HEK293 (cell line): ENCODE results near the gene MAP3K12.

Source experiments
- CTCF ChIA-PET: fragments of 350-600 bp; formaldehyde crosslinking; extraction: SDS; loops from one replicate; lab custom pipeline; 2021; ENCODE audit warnings: antibody characterized with exemption; lab: Yijun Ruan, JAX
- POLR2A ChIA-PET: fragments of 300-600 bp; formaldehyde crosslinking; extraction: SDS; loops from one replicate; lab custom pipeline; 2020; ENCODE audit warnings: antibody characterized with exemption, inconsistent platforms; lab: Yijun Ruan, JAX
- H3K27ac ChIP-seq: fragments of 200-500 bp; sonication (Bioruptor generic); 2 replicates; pipeline ENCODE4 v1.5.1; 2014; ENCODE audit warnings: low read depth, low read length, control low read depth, inconsistent platforms; ENCODE audit errors: extremely low read depth
- H3K36me3 ChIP-seq, 2 experiments: fragments of 200-500 bp in 1 of 2; sonication (Bioruptor generic) in 1 of 2; 1 replicate in 1 of 2; 2 replicates in 1 of 2; pipeline ENCODE4 v1.5.1; 2014 to 2017; ENCODE audit warnings: inconsistent platforms in 2 of 2, low read length in 2 of 2; ENCODE audit not compliant: control insufficient read depth in 2 of 2, insufficient read depth in 1 of 2
- H3K4me1 ChIP-seq: fragments of 200-500 bp; sonication (Bioruptor generic); 2 replicates; pipeline ENCODE4 v1.5.1; 2014; ENCODE audit warnings: mild to moderate bottlenecking, low read length, inconsistent platforms; ENCODE audit not compliant: control insufficient read depth, insufficient read depth
- H3K4me3 ChIP-seq: 2 replicates; pipeline ENCODE4 v1.5.1; 2011; ENCODE audit warnings: low read depth, mild to moderate bottlenecking, control low read depth, low read length, moderate library complexity
- H3K9me3 ChIP-seq: fragments of 200-500 bp; sonication (Bioruptor generic); 2 replicates; pipeline ENCODE4 v1.5.1; 2014; ENCODE audit warnings: low read depth, low read length, inconsistent platforms; ENCODE audit not compliant: control insufficient read depth, insufficient read depth
- BCL11B ChIP-seq: fragments of 450-650 bp; formaldehyde crosslinking; IDR thresholded peaks from 2 replicates; pipeline ENCODE4 v1.5.1; 2016; ENCODE audit warnings: low read depth, missing biosample characterization, missing genetic modification characterization
- EGR2 ChIP-seq: fragments of 450-650 bp; formaldehyde crosslinking; IDR thresholded peaks from 2 replicates; pipeline ENCODE4 v1.5.1; 2016; ENCODE audit warnings: low read depth, missing biosample characterization, missing genetic modification characterization
- GLI4 ChIP-seq: fragments of 450-650 bp; formaldehyde crosslinking; IDR thresholded peaks from 2 replicates; pipeline ENCODE4 v1.5.1; 2016; ENCODE audit warnings: missing biosample characterization, missing genetic modification characterization
- HOXC10 ChIP-seq: sonication (generic); formaldehyde crosslinking; IDR thresholded peaks from 2 replicates; pipeline ENCODE4 v1.8.1; 2023; ENCODE audit warnings: mild to moderate bottlenecking, missing genetic modification reagents
- KLF1 ChIP-seq: fragments of 450-650 bp; formaldehyde crosslinking; IDR thresholded peaks from 2 replicates; pipeline ENCODE4 v1.5.1; 2016; ENCODE audit warnings: missing biosample characterization, missing genetic modification characterization
- SP2 ChIP-seq: fragments of 450-650 bp; formaldehyde crosslinking; IDR thresholded peaks from 2 replicates; pipeline ENCODE4 v1.5.1; 2016; ENCODE audit warnings: missing biosample characterization, missing genetic modification characterization
- TCF7L2 ChIP-seq: IDR thresholded peaks from 2 replicates; pipeline ENCODE4 v1.6.1; 2011; ENCODE audit warnings: low read depth, mild to moderate bottlenecking, inconsistent platforms, low read length, moderate library complexity, borderline replicate concordance
- WT1 ChIP-seq: fragments of 450-650 bp; formaldehyde crosslinking; IDR thresholded peaks from 2 replicates; pipeline ENCODE4 v1.5.1; 2016; ENCODE audit warnings: missing biosample characterization, missing genetic modification characterization
- YY1 ChIP-seq: fragments of 450-650 bp; formaldehyde crosslinking; IDR thresholded peaks from 2 replicates; pipeline ENCODE4 v1.5.1; 2018; ENCODE audit warnings: missing biosample characterization, missing genetic modification characterization
- YY2 ChIP-seq: fragments of 450-650 bp; formaldehyde crosslinking; IDR thresholded peaks from 2 replicates; pipeline ENCODE4 v1.5.1; 2016; ENCODE audit warnings: missing biosample characterization, missing genetic modification characterization
- ZBTB21 ChIP-seq: fragments of 450-650 bp; formaldehyde crosslinking; IDR thresholded peaks from 2 replicates; pipeline ENCODE4 v1.5.1; 2017; ENCODE audit warnings: missing biosample characterization, missing genetic modification characterization
- ZNF16 ChIP-seq: fragments of 450-650 bp; formaldehyde crosslinking; IDR thresholded peaks from 2 replicates; pipeline ENCODE4 v1.5.1; 2016; ENCODE audit warnings: low read depth, missing biosample characterization, missing genetic modification characterization
- ZNF169 ChIP-seq: fragments of 450-650 bp; formaldehyde crosslinking; IDR thresholded peaks from 2 replicates; pipeline ENCODE4 v1.5.1; 2016; ENCODE audit warnings: missing biosample characterization, missing genetic modification characterization
- ZNF175 ChIP-seq: fragments of 450-650 bp; formaldehyde crosslinking; IDR thresholded peaks from 2 replicates; pipeline ENCODE4 v1.5.1; 2016; ENCODE audit warnings: missing biosample characterization, missing genetic modification characterization
- ZNF223 ChIP-seq: fragments of 450-650 bp; formaldehyde crosslinking; IDR thresholded peaks from 2 replicates; pipeline ENCODE4 v1.5.1; 2016; ENCODE audit warnings: missing biosample characterization, missing genetic modification characterization
- ZNF23 ChIP-seq: fragments of 450-650 bp; formaldehyde crosslinking; IDR thresholded peaks from 2 replicates; pipeline ENCODE4 v1.5.1; 2016; ENCODE audit warnings: missing biosample characterization, missing genetic modification characterization, borderline replicate concordance
- ZNF341 ChIP-seq: fragments of 450-650 bp; formaldehyde crosslinking; IDR thresholded peaks from 2 replicates; pipeline ENCODE4; 2016; ENCODE audit warnings: low read depth, missing biosample characterization, missing genetic modification characterization
- ZNF391 ChIP-seq: fragments of 450-650 bp; formaldehyde crosslinking; IDR thresholded peaks from 2 replicates; pipeline ENCODE4 v1.5.1; 2016; ENCODE audit warnings: low read depth, missing biosample characterization, missing genetic modification characterization, borderline replicate concordance
- ZNF433 ChIP-seq: fragments of 450-650 bp; formaldehyde crosslinking; IDR thresholded peaks from 2 replicates; pipeline ENCODE4 v1.5.1; 2016; ENCODE audit warnings: missing biosample characterization, missing genetic modification characterization, low read depth
- ZNF510 ChIP-seq: fragments of 450-650 bp; formaldehyde crosslinking; IDR thresholded peaks from 2 replicates; pipeline ENCODE4 v1.5.1; 2018; ENCODE audit warnings: mild to moderate bottlenecking, missing genetic modification characterization, missing biosample characterization; ENCODE audit not compliant: insufficient replicate concordance
- ZNF544 ChIP-seq: fragments of 450-650 bp; formaldehyde crosslinking; IDR thresholded peaks from 2 replicates; pipeline ENCODE4 v1.5.0; 2017; ENCODE audit warnings: missing biosample characterization, missing genetic modification characterization
- ZNF624 ChIP-seq: fragments of 450-650 bp; formaldehyde crosslinking; IDR thresholded peaks from 2 replicates; pipeline ENCODE4 v1.5.1; 2017; ENCODE audit warnings: missing biosample characterization, missing genetic modification characterization
- ZNF626 ChIP-seq: fragments of 450-650 bp; sonication (Bioruptor Pico); formaldehyde crosslinking; IDR thresholded peaks from 2 replicates; pipeline ENCODE4 v1.5.1; 2018; ENCODE audit warnings: missing biosample characterization, missing genetic modification characterization, inconsistent platforms
- ZNF701 ChIP-seq: fragments of 450-650 bp; formaldehyde crosslinking; IDR thresholded peaks from 2 replicates; pipeline ENCODE4 v1.5.1; 2016; ENCODE audit warnings: missing biosample characterization, missing genetic modification characterization
- ZNF747 ChIP-seq: fragments of 450-650 bp; formaldehyde crosslinking; IDR thresholded peaks from 2 replicates; pipeline ENCODE4 v1.5.1; 2016; ENCODE audit warnings: missing biosample characterization, missing genetic modification characterization
- ZNF76 ChIP-seq: fragments of 450-650 bp; formaldehyde crosslinking; IDR thresholded peaks from 2 replicates; pipeline ENCODE4; 2016; ENCODE audit warnings: low read depth, missing biosample characterization, missing genetic modification characterization, borderline replicate concordance
- ZNF837 ChIP-seq: fragments of 450-650 bp; formaldehyde crosslinking; IDR thresholded peaks from 2 replicates; pipeline ENCODE4 v1.5.1; 2016; ENCODE audit warnings: missing biosample characterization, missing genetic modification characterization
- TF ChIP-seq, protein P1 (sequence below): fragments of 450-650 bp; formaldehyde crosslinking; IDR thresholded peaks from 2 replicates; pipeline ENCODE4 v1.5.1; 2016; ENCODE audit warnings: missing biosample characterization, missing genetic modification characterization
- TF ChIP-seq, protein P2 (sequence below): fragments of 450-650 bp; formaldehyde crosslinking; IDR thresholded peaks from 2 replicates; pipeline ENCODE4 v1.5.1; 2016; ENCODE audit warnings: missing biosample characterization, missing genetic modification characterization
- TF ChIP-seq, protein P3 (sequence below): fragments of 450-650 bp; formaldehyde crosslinking; IDR thresholded peaks from 2 replicates; pipeline ENCODE4 v1.5.1; 2016; ENCODE audit warnings: missing biosample characterization, missing genetic modification characterization

The MAP3K12 gene

DNA sequence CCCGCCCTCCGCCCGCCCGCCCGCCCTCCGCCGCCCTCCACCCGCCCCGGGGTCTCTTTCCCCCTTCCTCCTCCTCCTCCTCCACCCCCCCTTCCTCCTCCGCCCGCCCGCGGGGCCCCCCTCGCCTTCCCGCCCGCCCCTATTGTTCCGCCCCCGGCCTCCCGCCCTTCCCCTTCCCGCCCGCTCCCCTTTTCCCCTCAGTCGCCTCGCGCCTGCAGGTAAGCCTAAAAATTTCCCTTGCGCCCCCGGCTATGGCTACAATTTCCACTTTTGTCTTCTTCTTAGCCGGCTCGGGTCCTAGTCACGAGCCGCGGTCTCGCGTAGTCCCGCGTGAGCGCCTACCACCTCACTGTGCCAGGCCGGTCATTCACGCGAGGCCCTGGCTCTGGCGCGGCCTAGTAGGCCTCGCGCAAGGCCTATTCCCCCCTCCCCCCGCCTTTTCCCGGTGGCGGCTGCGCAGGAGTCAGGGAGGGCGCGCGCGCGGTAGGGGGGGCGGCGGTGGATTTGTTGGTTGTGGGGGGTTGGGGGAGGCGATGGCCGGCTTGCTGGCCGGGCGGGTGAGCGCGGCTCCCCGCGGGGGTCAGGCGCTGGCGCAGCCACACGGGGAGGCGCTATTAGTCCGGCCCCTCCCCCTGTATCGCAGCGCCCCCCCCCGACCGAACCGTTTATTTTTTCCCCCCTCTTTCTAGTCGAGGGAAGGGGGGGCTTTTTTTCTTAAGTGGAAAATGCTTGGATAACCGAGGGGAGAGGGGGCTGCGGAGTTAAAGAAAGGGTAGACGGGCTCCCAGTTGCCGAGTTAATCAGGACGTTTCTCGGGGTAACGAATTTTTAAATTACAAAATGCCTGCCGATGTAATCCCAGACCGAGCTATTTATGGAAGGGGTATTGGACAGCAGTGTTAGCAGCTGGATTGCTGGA is 46.8 kb downstream of the MAP3K12 start (continued):
- TF ChIP-seq ZNF175 (tag by site-specific recombination): no peak
- no peak for TF ChIP-seq ZNF223
- TF ChIP-seq ZNF391: peak; percentile 54; the same call in 1 of the 2 replicates
- TF ChIP-seq ZNF626 (tag by site-specific recombination): no peak
- no peak for TF ChIP-seq ZNF23 (tag by site-specific recombination)
- TF ChIP-seq ZNF76 (tag by site-specific recombination): peak; percentile 90
- TF ChIP-seq ZNF510: no peak
- TF ChIP-seq GLI4 (tag by site-specific recombination): peak; percentile 45; the same call in 1 of the 2 replicates
- TF ChIP-seq ZNF544 (tag by site-specific recombination): no peak
- peak; percentile 50; the same call in 1 of the 2 replicates for TF ChIP-seq ZNF701 (tag by site-specific recombination)
- TF ChIP-seq ZNF837: no peak
- no peak for TF ChIP-seq ZNF747 (tag by site-specific recombination)
- no peak for TF ChIP-seq ZNF169
- peak; percentile 53 for TF ChIP-seq KLF1 (tag by site-specific recombination)
- no peak for TF ChIP-seq ZNF624 (tag by site-specific recombination)
- no peak; the same call in 1 of the 2 replicates for TF ChIP-seq ZNF16 (tag by site-specific recombination)
- TF ChIP-seq, protein P1, sequence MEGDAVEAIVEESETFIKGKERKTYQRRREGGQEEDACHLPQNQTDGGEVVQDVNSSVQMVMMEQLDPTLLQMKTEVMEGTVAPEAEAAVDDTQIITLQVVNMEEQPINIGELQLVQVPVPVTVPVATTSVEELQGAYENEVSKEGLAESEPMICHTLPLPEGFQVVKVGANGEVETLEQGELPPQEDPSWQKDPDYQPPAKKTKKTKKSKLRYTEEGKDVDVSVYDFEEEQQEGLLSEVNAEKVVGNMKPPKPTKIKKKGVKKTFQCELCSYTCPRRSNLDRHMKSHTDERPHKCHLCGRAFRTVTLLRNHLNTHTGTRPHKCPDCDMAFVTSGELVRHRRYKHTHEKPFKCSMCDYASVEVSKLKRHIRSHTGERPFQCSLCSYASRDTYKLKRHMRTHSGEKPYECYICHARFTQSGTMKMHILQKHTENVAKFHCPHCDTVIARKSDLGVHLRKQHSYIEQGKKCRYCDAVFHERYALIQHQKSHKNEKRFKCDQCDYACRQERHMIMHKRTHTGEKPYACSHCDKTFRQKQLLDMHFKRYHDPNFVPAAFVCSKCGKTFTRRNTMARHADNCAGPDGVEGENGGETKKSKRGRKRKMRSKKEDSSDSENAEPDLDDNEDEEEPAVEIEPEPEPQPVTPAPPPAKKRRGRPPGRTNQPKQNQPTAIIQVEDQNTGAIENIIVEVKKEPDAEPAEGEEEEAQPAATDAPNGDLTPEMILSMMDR: peak; percentile 90
- peak; percentile 22 for TF ChIP-seq SP2
- TF ChIP-seq, protein P2, sequence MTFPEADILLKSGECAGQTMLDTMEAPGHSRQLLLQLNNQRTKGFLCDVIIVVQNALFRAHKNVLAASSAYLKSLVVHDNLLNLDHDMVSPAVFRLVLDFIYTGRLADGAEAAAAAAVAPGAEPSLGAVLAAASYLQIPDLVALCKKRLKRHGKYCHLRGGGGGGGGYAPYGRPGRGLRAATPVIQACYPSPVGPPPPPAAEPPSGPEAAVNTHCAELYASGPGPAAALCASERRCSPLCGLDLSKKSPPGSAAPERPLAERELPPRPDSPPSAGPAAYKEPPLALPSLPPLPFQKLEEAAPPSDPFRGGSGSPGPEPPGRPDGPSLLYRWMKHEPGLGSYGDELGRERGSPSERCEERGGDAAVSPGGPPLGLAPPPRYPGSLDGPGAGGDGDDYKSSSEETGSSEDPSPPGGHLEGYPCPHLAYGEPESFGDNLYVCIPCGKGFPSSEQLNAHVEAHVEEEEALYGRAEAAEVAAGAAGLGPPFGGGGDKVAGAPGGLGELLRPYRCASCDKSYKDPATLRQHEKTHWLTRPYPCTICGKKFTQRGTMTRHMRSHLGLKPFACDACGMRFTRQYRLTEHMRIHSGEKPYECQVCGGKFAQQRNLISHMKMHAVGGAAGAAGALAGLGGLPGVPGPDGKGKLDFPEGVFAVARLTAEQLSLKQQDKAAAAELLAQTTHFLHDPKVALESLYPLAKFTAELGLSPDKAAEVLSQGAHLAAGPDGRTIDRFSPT (tag by site-specific recombination): peak; percentile 65; the same call in 1 of the 2 replicates

DNA sequence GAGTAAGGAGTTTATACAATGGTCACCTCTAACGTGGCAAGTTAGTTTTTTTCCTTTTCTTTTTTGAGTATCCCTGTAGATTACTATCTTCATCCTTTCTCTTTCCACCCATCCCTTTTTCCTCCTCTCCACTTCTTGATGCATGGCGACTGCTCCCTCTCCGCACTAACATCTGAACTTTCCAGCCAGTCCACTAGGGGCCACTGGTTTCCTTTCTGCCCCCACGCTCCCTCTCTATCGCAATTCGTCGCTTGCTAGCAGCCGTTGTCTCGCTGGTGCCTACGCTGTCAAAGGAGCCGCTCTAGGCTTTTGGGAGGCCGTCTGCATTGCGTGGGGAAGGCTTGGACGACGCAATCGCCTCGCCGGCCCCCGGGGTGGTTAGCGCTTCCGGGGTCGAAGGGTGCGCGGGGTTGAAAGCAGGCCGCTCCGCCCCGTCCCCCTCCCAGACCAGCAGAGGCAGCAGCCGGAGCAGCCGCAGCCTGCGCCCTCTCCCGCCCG is 47.5 kb downstream of the MAP3K12 start, which contains the start of gene PCBP2:
Gene PCBP2, plus strand, starts transcription at position 442 of the 498 bp plus-strand sequence. CDS start 2,699 bp downstream, outside the sequence.
- Histone ChIP-seq H3K4me1 (peaks cover 3% of the 10 kb centered on the region), H3K27ac (peak within 1 kb of the TSS; percentile 98), H3K9me3 (no peaks in the 10 kb centered on the region), H3K36me3 (peaks cover 24 to 55% of the 10 kb centered on the region in 2 experiments), H3K4me3 (peak within 1 kb of the TSS; percentile 99)
- CTCF ChIA-PET: interaction anchor here (0.6 to 1.0 kb wide), 8 partner anchors 10 to 383 kb away, joined by 3 to 5 read pairs (median 3); partner anchors contain the start of gene AAAS
- POLR2A ChIA-PET: interaction anchor here (0.7 to 2.9 kb wide), 2 partner anchors 11 to 127 kb away, joined by 3 to 11 read pairs; partner anchors contain the start of gene PRR13
- TF ChIP-seq, protein P3, sequence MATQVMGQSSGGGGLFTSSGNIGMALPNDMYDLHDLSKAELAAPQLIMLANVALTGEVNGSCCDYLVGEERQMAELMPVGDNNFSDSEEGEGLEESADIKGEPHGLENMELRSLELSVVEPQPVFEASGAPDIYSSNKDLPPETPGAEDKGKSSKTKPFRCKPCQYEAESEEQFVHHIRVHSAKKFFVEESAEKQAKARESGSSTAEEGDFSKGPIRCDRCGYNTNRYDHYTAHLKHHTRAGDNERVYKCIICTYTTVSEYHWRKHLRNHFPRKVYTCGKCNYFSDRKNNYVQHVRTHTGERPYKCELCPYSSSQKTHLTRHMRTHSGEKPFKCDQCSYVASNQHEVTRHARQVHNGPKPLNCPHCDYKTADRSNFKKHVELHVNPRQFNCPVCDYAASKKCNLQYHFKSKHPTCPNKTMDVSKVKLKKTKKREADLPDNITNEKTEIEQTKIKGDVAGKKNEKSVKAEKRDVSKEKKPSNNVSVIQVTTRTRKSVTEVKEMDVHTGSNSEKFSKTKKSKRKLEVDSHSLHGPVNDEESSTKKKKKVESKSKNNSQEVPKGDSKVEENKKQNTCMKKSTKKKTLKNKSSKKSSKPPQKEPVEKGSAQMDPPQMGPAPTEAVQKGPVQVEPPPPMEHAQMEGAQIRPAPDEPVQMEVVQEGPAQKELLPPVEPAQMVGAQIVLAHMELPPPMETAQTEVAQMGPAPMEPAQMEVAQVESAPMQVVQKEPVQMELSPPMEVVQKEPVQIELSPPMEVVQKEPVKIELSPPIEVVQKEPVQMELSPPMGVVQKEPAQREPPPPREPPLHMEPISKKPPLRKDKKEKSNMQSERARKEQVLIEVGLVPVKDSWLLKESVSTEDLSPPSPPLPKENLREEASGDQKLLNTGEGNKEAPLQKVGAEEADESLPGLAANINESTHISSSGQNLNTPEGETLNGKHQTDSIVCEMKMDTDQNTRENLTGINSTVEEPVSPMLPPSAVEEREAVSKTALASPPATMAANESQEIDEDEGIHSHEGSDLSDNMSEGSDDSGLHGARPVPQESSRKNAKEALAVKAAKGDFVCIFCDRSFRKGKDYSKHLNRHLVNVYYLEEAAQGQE (tag by site-specific recombination): 0 out of 2 replicates have a peak, but pooled peaks have one; percentile 20
- peak; percentile 85 for TF ChIP-seq ZBTB21 (tag by site-specific recombination)
- TF ChIP-seq WT1 (tag by site-specific recombination): peak; percentile 25; the same call in 1 of the 2 replicates
- TF ChIP-seq ZNF433: no peak
- peak; percentile 69 for TF ChIP-seq YY2 (tag by site-specific recombination)
- TF ChIP-seq TCF7L2: peak; percentile 42; the same call in 1 of the 2 replicates
- TF ChIP-seq ZNF341: peak; percentile 59
- peak; percentile 52; the same call in 1 of the 2 replicates for TF ChIP-seq BCL11B
- TF ChIP-seq ZNF23 (tag by site-specific recombination): no peak
- no peak for TF ChIP-seq HOXC10 (CRISPR knock-in tag)
- TF ChIP-seq YY1 (tag by site-specific recombination): peak; percentile 64; the same call in 1 of the 2 replicates
- peak; percentile 95 for TF ChIP-seq EGR2 (tag by site-specific recombination)
